Measurements from ENCODE around the gene ZNF574.

DNA sequence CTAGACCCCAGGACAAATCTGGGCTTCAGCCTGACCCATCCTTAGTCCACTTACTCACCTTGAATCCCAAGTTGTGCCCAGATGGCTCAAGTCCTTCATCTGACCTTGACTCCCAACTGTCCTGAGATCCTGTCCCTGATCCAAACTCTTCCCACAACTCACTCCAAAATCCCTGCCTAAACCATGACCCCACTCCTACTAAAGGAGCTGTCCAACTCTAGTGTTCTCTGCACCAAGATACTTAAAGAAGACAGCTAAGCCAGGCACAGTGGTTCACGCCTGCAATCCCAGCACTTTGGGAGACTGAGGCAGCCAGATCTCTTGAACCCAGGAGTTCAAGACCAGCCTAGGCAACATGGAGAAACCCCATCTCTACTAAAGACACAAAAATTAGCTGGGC, 47.8 kb downstream of the ZNF574 start:
- TF ChIP-seq POLR2AphosphoS5 (IDR thresholded peaks at IDR 0.05) (no peak), POLR2A (IDR thresholded peaks at IDR 0.05) (no peak), EP300 (IDR thresholded peaks at IDR 0.05) (no peak)
- TF ChIP-seq, protein P1, sequence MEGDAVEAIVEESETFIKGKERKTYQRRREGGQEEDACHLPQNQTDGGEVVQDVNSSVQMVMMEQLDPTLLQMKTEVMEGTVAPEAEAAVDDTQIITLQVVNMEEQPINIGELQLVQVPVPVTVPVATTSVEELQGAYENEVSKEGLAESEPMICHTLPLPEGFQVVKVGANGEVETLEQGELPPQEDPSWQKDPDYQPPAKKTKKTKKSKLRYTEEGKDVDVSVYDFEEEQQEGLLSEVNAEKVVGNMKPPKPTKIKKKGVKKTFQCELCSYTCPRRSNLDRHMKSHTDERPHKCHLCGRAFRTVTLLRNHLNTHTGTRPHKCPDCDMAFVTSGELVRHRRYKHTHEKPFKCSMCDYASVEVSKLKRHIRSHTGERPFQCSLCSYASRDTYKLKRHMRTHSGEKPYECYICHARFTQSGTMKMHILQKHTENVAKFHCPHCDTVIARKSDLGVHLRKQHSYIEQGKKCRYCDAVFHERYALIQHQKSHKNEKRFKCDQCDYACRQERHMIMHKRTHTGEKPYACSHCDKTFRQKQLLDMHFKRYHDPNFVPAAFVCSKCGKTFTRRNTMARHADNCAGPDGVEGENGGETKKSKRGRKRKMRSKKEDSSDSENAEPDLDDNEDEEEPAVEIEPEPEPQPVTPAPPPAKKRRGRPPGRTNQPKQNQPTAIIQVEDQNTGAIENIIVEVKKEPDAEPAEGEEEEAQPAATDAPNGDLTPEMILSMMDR (IDR thresholded peaks at IDR 0.05): no peak
